ENCODE data around the gene F2RL3. TPM values are rescaled to one million over a fixed set of nuclear protein-coding genes. Genes with fewer than 3 reads are reported as not detected.
"Not testable (repeated sequence)": the region's sequence is repeated elsewhere in the genome, so short reads cannot be mapped to it uniquely, and the experiment has no call there.

The F2RL3 gene
- total and polyA plus RNA-seq, 3 donors from 2014 or later, result 4.4 to 6.9 (median 4.6) TPM

DNA sequence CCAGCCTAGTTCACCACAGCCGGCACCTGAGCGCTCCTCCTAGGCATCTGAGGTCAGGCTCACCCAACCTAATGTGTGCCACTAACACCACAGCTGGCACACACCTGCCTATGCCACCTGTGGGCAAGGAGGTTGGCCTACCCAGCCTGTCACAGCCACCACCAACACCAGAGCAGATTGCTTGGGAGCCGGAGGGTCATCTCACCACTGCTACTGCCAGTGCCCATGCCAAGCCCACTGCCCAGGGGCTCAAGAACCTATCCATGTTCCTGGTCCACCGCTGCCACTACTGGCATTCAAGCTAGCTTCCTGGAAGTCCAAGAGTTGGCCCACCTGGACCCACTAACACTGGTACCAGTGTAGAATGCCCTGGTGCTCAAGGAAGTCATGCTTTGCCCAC lies 42.5 kb downstream of the F2RL3 start:
- Histone ChIP-seq H3K27ac (no peak overlapping the region), H3K27me3 (no peaks in the 10 kb centered on the region), H3K4me3 (no peak overlapping the region), H3K4me1 (no peaks in the 10 kb centered on the region), H3K9me3 (no peaks in the 10 kb centered on the region), H3K36me3 (ENCODE audit: low read depth, missing control alignments) (no peaks in the 10 kb centered on the region)
- TF ChIP-seq POLR2A (IDR thresholded peaks at IDR 0.05), result no peak
- TF ChIP-seq, protein P1, sequence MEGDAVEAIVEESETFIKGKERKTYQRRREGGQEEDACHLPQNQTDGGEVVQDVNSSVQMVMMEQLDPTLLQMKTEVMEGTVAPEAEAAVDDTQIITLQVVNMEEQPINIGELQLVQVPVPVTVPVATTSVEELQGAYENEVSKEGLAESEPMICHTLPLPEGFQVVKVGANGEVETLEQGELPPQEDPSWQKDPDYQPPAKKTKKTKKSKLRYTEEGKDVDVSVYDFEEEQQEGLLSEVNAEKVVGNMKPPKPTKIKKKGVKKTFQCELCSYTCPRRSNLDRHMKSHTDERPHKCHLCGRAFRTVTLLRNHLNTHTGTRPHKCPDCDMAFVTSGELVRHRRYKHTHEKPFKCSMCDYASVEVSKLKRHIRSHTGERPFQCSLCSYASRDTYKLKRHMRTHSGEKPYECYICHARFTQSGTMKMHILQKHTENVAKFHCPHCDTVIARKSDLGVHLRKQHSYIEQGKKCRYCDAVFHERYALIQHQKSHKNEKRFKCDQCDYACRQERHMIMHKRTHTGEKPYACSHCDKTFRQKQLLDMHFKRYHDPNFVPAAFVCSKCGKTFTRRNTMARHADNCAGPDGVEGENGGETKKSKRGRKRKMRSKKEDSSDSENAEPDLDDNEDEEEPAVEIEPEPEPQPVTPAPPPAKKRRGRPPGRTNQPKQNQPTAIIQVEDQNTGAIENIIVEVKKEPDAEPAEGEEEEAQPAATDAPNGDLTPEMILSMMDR (IDR thresholded peaks at IDR 0.05), result no peak
- 92 to 100% methylated on average over 3 to 4 of the region's 4 CpGs for WGBS, 2 donors
- DNase-seq, result no peak
- intact Hi-C loops (cut with DNase I; ENCODE audit: low total_unique reads), result no loop called here

DNA sequence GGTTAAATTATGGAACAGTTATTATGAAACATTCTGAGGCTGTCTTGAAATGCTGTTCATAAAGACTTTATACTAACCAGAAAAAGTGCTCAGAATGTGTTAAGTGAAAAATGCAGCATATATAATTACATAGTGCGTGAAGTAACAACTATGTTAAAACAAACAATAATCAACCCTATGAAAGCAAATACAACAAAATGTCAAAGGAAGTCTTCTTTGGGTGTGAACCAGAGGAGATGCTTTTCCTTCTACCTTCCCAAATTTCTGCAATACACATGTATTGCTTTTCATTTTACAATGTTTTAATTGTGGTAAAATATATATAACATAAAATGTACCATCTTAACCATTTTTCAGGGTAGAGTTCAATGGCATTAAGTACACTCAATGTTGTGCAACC lies 45.7 kb downstream of the F2RL3 start:
- Histone ChIP-seq H3K4me3 (no peak overlapping the region), H3K27me3 (no peaks in the 10 kb centered on the region), H3K4me1 (no peaks in the 10 kb centered on the region), H3K27ac (no peak overlapping the region), H3K9me3 (no peaks in the 10 kb centered on the region), H3K36me3 (ENCODE audit: low read depth, missing control alignments) (no peaks in the 10 kb centered on the region)
- DNase-seq, result no peak
- WGBS, 2 donors, result 94 to 98% methylated on average over 1 of the region's 1 CpG
- intact Hi-C loops (cut with DNase I; ENCODE audit: low total_unique reads), result no loop called here
- TF ChIP-seq, protein P1 (IDR thresholded peaks at IDR 0.05), result no peak
- TF ChIP-seq POLR2A (IDR thresholded peaks at IDR 0.05), result no peak

DNA sequence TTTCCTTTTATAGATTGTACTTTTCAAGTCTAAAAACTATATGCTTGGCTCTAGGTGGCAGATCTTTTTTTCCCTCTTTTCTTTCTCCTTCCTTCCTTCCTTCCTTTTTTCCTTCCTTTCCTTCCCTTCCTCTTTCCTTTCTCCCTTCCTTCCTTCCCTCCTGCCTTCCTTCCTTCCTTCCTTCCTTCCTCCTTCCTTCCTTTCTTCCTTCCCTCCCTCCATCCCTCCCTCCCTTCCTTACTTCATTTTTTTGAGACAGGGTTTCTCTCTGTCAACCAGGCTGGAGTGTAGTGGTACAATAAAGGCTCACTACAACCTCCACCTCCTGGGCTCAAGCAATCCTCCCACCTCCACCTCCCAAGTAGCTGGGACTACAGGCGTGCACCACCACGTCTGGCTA lies 48.1 kb downstream of the F2RL3 start:
- H3K4me3 ChIP-seq, result no peak overlapping the region
- intact Hi-C loops (cut with DNase I; ENCODE audit: low total_unique reads), result no loop called here
- DNase-seq, result no peak
- H3K9me3 ChIP-seq, result no peaks in the 10 kb centered on the region
- 85 to 90% methylated on average over 2 of the region's 2 CpGs for WGBS, 2 donors
- no peak for TF ChIP-seq POLR2A (IDR thresholded peaks at IDR 0.05)
- TF ChIP-seq, protein P1 (IDR thresholded peaks at IDR 0.05), result no peak
- H3K36me3 ChIP-seq (ENCODE audit: low read depth, missing control alignments), result no peaks in the 10 kb centered on the region
- H3K27me3 ChIP-seq, result no peaks in the 10 kb centered on the region
- H3K4me1 ChIP-seq, result no peaks in the 10 kb centered on the region
- no peak overlapping the region for H3K27ac ChIP-seq

DNA sequence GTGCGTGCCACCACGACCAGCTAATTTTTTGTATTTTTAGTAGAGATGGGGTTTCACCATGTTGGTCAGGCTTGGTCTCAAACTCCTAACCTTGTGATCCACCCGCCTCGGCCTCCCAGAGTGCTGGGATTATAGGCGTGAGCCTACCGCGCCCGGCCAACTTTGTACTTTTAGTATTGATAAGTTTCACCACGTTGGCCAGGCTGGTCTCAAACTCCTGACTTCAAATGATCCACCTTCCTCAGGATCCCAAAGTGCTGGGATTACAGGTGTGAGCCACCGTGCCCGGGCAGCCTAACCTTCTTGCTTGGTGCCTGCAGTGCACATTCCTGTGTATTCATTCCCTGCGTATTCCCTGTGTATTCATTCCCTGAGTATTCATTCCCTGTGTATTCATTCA lies 49.0 kb downstream of the F2RL3 start:
- 93 to 96% methylated on average over 12 of the region's 12 CpGs for WGBS, 2 donors
- H3K4me1 ChIP-seq; H3K27ac ChIP-seq; H3K36me3 ChIP-seq (ENCODE audit: low read depth, missing control alignments); H3K9me3 ChIP-seq; H3K4me3 ChIP-seq; intact Hi-C loops (cut with DNase I; ENCODE audit: low total_unique reads); H3K27me3 ChIP-seq; DNase-seq: not testable (repeated sequence)

DNA sequence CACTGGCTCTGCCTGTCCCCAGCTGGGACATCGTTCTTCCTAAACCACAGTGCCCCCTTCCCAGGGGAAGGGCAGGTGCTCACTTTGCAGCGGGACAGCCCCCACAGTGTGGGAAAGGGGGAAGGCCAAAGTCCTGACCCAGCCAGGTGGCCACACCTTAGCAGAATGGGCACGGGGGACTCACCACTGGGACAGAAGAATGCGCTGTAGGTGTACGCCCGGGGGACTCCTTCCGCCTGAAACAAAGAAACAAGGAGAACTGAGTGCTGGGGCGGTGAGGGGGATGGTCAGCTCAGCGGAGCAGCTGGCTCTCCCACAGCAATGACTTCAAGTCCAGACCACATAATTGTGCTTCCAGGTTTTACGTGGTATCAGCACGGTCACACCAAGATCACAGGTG lies 49.4 kb downstream of the F2RL3 start:
- 93% methylated on average over 11 of the region's 11 CpGs for WGBS, 2 donors
- intact Hi-C loops (cut with DNase I; ENCODE audit: low total_unique reads), result no loop called here
- TF ChIP-seq, protein P1 (IDR thresholded peaks at IDR 0.05), result no peak
- TF ChIP-seq POLR2A (IDR thresholded peaks at IDR 0.05), result no peak
- no peak overlapping the region for H3K4me3 ChIP-seq
- H3K27ac ChIP-seq, result no peak overlapping the region
- no peaks in the 10 kb centered on the region for H3K4me1 ChIP-seq
- no peaks in the 10 kb centered on the region for H3K36me3 ChIP-seq (ENCODE audit: low read depth, missing control alignments)
- DNase-seq, result no peak
- no peaks in the 10 kb centered on the region for H3K27me3 ChIP-seq
- no peaks in the 10 kb centered on the region for H3K9me3 ChIP-seq

DNA sequence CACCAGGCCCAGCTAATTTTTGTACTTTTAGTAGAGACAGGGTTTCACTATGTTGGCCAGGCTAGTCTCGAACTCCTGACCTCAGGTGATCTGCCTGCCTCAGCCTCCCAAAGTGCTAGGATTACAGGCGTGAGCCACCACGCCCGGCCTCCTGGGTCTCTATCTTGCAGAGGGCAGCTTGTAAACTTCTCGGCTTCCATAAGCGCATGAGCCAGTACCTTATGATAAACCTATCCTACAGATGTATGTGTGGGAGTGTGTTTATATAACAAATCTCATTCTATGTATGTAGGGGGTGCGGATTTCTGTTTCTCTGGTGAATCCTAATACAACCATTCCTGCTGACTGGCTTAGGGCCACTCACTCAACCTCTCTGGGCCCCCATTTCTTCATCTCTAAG lies 51.3 kb downstream of the F2RL3 start:
- H3K27ac ChIP-seq; H3K4me1 ChIP-seq; H3K27me3 ChIP-seq; H3K9me3 ChIP-seq; intact Hi-C loops (cut with DNase I; ENCODE audit: low total_unique reads); DNase-seq; H3K4me3 ChIP-seq; H3K36me3 ChIP-seq (ENCODE audit: low read depth, missing control alignments): not testable (repeated sequence)
- WGBS, 2 donors, result 94 to 95% methylated on average over 7 of the region's 7 CpGs
